ENCODE results near the gene POLN.

GRCh38 chr4:2273221-2273620 lies 31.3 kb upstream of the POLN start:
- TF ChIP-seq CTCF (conservative IDR thresholded peaks at IDR 0.05; ENCODE audit: low read depth, low read length) (no peak), EZH2phosphoT487 (IDR thresholded peaks at IDR 0.05; ENCODE audit: borderline replicate concordance, low read length) (no peak)

Data from PC-3 (cell line).